HG03342 (cell line): ENCODE results near the gene SIAH1.
"Not testable (repeated sequence)": the region's sequence is repeated elsewhere in the genome, so short reads cannot be mapped to it uniquely, and the experiment has no call there.

ENCODE experiments used
- ATAC-seq: cut with Tn5 transposase; IDR thresholded peaks from one replicate; pipeline ENCODE4 v1.9.1; 2021; ENCODE audit warnings: mild to moderate bottlenecking, moderate library complexity; ENCODE audit not compliant: unreplicated experiment

SIAH1 gene

DNA sequence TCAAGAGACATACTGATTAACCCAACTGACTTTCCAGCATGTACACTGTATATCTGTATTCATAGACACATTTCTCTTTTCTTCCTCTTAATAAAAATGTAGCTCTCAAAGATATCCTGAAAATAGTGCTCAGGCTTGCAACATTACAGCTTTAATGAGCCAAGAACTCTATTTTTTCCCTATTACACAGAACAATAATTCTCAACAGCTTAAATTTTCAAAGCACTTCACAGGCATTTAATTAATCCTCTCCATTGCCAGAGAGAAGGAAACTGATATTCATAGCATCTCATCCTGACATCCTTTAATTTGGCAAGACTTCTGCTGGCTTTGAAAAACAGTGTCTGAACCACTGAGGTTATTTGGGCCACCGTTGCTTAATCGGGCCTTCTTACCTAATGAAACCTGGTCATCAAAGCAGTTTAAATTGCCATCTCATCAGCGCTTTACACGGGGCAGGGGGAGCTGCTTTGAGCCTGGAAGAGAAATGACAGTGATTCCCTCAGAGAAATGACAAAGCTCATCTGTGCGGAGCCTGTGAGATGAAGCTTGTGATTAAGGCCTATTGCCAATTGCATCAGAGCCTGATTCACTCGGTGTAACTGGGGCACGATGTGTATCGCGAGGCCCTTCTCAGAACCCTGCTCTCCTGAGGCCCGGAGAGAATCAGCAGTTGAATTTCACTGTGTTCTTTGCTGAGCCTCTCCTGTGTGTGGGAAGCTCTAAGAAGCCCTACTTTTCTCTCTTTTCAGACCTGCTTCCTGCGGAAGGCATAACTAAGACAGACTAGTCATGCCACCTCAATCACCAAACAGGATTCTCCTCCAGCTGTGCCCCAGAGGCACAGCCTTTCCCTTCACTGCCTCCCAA, 8.5 kb upstream of the SIAH1 start:
- no peak for ATAC-seq

DNA sequence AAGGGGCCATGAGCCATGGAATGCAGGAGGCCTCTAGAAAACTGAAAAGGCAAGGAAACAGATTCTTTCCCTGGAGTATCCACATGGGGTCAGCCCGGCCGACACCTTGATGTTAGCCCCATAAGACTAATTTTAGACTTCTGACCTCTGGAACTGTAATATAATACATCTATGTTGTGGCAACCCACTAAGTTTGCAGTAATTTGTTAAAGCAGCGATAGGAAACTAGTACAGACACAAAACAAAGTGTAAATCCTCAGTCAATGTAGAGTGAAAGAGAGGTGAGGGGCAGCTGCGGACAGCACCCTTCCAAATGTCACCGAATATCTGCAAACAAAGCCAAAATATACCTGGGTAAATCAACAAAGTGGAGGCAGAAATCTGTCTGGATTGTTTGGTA, 7.2 kb upstream of the SIAH1 start:
- ATAC-seq = no peak

DNA sequence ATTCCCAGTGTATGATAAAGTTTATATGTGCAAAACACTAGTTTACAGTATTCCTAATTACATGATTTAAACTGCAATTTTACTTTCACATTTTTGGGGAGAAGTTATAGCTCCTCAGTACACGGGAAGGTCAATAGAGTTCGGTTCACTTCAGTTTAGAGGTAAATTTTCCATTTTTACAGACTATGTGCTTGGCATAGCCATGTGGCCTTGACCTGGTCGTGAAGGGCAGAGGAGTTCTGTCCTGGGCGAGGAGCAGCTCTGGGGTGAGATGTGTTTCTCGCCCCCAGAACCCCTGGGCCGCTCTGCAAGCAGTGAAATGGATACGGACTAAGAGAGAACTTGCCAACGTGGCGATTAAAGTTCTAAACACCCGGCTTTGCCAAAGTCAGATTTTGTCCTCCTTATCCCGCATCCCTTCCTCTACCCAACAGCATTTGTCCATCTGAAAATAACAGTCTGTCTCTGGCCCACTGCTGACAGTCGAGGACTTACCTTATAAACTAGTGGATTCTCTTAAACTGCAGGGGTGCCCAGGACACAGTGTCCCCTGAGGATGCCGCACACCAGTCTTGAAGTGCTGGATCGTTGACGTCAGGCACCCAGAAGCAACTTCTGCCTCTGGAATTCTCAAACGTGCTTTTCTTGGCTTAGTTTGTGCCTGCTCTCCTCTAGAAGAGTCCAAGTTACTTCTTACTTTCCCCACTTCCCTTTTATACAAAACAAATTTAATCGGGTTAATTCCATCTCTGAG, 1.5 kb upstream of the SIAH1 start:
- no peak for ATAC-seq

DNA sequence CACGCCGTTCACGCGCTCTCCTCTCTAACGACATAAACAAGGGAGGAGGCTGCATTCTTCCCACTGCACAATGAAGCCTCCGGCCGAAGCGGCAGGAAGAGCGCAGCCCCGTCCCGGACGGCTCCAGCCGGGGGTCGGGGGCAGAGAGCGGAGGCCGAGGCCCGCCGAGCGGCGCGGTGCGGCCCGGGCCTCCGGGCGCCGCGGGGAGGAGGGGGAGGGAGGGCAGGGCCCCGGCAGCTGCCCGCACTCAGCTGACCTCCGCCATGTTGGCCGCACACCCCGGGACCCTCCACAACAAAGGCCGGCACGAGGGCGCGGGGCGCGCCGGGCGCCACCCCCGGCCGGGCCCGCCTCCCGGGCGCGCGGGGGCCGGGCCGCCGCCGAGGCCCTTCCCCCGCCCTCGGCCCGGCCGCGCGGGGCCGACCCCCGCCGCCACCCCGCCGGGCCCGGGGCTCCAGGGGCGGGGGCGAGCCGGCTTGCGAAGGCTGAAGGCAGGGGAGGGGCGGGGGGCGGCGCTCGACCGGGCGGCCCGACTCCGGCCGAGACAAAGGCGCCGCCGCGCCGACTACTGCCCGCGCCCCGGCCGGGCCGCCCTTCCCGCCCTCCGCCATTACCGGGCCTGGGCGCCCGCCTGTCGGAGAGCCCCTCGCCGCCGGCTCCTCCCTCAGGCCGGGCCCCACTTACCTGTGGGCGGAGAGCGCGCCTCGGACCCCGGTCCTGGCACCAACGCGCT, 527 bp downstream of the SIAH1 start:
- ATAC-seq = peak; percentile 54

DNA sequence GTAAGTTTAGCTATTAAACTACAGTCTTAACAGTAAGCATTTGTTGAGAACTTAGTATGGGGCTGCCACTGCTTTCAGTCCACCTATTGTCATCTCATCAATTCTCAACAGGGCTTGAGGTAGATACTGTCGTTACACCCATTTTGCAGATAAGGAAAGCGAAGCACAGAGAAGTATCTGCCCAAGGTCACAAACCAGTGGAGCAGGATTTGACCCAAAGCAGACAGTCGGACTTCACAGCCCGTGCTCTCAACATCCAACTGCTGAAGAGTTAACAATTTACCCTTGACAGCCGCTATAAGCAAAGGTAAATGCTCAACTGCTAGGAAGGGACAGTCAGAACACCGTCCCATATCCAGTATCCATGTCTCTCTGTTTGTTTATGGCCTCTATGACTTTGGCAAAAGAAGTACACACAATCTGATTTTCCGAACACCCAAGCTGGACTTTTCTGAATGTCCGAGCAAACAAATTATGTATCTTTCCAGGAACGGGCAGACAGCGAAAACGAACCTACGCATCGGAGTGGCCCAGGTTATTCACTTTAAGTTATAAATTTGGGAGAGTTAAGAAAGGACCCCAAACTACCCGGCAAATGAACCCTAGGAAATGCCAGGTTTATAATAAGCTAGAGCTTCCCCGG, 1.2 kb downstream of the SIAH1 start:
- no peak for ATAC-seq

DNA sequence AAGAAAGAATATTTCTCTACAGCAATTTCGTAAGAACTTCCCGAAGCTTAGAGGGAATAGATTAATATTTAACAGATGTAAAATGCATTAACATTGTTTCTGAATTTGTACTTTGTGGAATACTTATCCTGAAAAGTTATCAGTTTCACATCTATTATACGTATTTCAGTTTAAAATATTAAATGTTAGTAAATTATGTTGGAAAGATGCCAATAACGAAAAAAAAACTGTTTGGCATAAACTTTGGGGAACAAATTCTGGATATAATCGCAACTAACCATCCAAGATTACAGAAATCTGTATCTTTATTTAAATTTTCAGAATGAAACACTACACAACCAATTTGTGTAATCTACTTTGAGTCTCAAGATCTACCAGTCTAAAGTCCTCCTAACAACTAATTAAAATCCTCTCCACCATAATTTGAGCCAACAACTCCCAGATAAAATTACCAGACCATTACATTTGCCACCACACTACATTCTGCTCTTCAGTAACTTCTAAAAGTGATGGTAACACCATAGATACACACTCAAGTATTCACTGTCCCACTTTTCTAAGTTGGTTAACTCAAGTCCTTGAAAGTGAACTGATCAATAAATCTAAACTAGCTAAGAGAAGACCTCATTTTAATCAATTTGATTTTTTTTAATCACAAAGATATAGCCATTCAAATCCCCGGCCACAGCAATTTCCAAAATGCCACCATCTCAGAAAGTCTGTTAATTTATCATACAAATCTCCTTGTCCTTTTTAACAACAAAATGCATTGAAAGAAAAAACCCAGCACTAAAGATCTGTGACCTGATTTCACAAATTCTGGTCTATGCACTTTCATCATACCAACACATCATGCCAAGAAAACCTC, 2.0 kb downstream of the SIAH1 start:
- ATAC-seq = no peak

DNA sequence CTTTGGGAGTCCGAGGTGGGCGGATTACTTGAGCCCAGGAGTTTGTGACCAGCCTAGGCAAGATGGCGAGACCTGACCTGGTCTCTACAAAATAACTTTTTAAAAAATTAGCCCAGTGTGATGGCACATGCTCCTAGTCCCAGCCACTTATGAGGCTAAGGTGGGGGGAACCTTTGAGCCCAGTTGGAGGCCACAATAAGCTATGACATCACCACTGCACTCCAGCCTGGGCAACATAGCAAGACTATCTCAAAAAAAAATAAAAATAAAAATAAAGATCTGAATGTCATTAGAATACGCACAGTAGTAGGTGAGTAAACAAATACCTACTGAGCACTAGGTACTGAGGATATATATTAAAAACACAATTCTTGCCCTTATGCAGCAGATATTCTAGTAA, 3.1 kb downstream of the SIAH1 start:
- ATAC-seq = no peak

DNA sequence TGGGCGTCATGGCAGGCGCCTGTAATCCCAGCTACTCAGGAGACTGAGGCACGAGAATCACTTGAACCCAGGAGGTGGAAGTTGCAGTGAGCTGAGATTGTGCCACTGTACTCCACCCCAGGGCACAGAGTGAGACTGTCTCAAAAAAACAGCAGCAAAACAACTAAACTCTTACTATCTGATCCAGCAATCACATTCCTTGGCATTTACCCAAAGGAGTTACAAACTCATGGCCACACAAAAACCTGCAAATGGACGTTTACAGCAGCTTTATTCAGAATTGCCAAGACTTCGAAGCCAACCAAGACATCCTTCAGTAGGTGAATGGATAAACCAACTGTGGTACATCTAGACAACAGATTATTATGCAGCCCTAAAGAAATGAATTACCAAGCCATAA, 4.0 kb downstream of the SIAH1 start:
- no peak for ATAC-seq

DNA sequence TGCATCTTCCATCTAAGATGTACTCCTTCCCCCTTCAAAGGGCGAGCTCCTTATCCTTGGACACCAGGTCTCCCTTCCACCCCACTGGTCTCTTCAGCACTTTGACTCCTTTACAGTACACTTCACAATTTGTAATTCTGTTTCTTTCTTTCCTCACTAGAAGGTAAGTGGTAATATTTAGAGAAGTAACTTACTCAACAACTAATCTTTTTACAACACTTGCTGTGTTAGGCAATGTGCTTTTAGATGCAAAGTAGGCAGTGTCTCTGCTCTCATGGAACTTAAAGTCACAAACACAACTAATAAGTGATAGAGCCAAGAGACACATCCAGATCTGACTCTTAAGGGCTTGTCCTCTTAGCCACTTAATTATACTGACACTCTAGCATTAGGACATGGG, 6.4 kb downstream of the SIAH1 start:
- no peak for ATAC-seq

DNA sequence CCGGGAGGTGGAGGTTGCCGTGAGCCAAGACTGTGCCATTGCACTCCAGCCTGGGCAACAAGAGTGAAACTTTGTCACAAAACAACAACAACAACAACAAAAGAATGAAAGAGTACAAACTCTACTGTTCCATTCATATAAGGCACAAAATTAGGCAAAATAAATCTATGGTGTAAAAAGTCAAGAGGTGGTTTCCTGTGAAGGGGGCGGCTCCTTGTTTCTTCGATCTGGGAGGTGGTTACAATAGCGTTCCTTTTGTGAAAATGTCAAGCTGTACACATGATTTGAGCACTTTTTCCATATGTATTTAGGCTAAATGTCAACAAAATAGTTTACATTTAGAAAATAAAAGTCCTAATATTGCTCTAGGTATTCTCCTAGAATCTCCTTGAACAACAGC, 6.9 kb downstream of the SIAH1 start:
- ATAC-seq = no peak

DNA sequence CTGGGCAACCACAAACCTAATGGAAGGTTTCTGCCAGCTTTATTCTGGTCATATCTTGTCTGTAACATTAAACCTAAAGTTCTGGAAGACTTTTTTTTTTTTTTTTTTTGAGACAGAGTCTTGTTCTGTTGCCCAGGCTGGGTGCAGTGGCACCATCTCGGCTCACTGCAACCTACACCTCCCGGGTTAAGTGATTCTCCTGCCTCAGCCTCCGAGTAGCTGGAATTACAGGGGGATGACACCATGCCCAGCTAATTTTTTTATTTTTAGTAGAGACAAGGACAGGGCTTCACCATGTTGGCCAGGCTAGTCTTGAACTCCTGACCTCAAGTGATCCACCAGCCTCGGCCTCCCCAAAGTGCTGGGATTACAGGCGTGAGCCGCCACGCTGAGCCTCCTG, 7.9 kb downstream of the SIAH1 start:
- ATAC-seq = not testable (repeated sequence)

DNA sequence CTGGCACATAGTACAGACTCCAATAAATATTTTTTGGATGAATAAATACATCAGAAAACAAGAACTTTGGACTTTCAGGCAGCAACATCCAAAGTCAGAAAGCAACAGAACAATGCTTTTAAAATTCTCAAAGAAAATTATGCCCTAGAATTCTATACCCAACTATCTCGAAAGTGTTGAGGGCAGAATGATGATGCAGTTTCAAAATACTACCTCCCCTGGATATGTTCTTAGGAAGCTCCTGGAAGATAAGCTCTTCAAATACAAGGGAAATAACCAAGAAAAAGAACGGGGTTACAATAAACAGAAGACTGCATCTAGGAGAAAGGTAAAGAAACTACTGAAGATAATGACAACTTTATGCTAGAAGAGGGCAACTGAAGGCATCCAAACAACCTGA, 11.0 kb downstream of the SIAH1 start:
- no peak for ATAC-seq

DNA sequence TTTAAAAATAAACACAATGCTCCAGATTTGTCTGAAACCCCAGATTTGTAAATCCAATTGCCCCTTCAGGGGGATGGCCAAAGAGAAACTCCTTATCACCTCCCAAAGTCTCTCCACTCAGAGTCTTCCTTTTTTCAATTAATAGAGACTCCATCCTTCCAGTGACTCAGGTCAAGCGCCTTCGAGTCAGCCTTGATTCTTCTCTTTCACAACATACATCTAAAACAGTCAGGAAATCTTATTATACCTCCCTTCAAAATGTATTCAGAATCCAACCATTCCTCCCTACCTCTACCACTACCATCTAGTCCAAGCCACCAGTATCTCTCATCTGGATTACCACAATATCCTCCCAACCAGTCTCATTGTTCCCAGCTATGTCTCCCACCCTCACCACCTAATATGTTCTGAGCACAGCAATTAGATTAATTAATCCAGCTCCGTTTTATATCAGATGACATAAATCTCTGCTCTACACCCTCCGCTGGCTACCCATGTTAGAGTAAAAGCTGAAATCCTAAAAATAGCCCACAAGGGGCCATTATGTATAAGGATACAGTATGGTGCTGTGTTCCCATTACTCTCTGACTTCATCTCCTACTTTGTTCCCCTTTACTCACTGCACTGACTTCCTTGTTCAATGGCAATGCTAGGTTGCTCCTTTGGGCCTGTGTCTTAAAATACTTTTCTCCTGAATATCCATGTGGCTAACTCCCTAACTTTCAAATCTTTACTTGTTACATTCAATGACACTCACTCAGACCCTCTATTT, 11.8 kb downstream of the SIAH1 start:
- ATAC-seq = no peak

DNA sequence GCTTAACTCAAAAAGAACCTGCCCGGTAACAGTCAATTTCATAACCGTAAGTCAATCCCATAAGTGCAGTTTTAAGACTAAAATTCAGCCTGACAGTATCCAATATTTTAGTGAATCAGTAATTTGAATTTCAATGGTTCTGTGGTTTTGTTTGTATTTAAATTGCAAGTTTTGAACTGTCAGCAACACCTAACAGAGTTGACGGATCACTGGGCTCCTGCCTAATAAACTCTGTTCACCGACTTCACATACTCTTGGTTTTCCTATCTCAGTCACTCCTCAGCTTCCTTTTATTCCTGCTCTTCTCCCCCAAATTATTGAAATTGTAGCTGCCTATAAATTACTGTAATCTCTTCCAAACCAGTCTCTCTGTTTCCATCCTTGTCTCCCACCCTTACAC, 12.5 kb downstream of the SIAH1 start:
- no peak for ATAC-seq

DNA sequence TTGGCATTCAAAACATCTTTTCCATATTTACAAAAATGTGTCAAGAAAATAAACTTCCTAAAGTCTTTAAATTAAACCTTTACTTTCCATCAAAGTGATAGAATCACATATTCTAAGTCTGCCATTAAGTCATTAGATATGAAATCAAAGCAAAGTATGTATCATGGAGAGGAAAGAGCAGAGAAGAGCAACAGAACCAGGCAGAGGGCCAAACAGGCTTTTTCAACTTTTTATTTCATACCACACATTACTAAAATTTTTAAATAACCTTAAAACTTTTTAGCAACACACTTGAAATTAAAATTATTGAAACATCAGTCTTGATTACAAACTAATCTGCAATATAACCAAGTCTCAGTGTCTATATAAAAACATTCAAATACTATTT, 13.8 kb downstream of the SIAH1 start:
- no peak for ATAC-seq

DNA sequence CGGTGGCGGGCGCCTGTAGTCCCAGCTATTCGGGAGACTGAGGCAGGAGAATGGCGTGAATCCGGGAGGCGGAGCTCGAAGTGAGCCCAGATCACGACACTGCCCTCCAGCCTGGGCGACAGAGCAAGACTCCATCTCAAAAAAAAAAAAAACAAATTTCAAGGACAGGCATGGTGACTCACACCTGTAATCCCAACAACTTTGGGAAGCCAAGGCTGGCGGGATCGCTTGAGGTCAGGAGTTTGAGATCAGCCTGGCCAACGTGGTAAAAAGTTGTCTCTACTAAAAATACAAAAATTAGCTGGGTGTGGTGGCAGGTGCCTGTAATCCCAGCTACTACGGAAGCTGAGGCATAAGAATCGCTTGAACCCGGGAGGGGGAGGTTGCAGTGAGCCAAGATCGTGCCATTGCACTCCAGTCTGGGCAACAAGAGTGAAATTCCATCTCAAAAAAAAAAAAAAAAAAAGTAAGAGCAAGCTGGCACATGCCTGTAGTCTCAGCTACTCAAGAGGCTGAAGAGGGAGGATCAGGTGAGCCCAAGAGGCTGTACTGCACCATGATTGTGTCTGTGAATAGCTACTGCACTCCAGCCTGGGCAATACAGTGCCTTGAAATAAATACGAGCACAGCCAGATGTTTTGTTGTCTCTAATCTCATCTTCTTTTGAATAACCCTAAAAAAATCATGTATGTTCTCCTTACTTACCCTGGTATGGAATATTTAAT, 14.4 kb downstream of the SIAH1 start:
- not testable (repeated sequence) for ATAC-seq

DNA sequence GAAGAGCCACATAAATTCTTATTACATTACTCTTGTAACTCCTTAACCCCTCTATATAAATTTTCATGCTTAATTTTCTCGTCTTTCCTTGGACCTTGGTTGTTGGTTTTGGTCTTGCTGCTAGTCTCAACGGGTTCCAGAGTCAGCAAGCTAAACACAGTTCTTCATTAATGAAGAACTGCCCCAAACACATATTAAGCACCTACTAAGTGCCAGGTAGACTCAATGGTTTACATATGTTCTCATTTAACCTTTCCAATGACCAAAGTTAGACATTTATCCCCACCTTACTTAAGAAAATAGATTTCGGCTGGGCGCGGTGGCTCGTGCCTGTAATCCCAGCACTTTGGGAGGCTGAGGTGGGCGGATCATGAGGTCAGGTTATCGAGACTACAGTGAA, 15.0 kb downstream of the SIAH1 start:
- ATAC-seq = no peak

DNA sequence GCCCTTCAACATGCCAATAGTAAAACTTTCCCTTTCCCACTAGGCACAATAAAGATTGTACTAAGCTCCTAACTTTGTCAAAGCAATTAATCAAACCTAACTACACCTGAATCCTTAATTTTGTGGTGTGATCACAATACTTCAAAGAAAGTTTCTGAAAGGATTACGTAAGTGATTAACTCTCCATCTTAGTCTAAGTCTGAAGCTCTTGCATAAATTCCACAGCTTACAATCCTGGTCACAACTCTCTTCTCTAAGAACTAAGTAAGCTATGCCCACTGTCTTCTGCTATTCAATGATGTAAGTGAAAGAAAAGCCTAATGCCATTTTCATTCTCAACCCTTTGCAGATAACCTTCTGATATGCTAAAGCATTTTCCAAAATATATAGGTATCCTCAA, 15.4 kb downstream of the SIAH1 start:
- ATAC-seq = no peak
